HepG2 (cell line): Measurements from ENCODE around the gene ACOX3. TPM values are rescaled to one million over a fixed set of nuclear protein-coding genes. Genes with fewer than 3 reads are reported as not detected.
A peak's percentile ranks its signal among the peaks of the same experiment; 100 is the strongest.

Experiments used
- CHD4 ChIP-seq: fragments of 200-600 bp; sonication (generic); IDR thresholded peaks from 2 replicates; pipeline ENCODE4 v1.7.0; 2017; ENCODE audit warnings: mild to moderate bottlenecking, low read length, borderline replicate concordance
- KLF11 ChIP-seq: IDR thresholded peaks from 2 replicates; pipeline ENCODE4 v1.6.1; 2016; ENCODE audit warnings: missing compliant biosample characterization
- PLRG1 ChIP-seq: fragments of 450-650 bp; conservative IDR thresholded peaks from 2 replicates; pipeline ENCODE4 v1.6.1; 2016
- TARDBP ChIP-seq: sonication (generic); formaldehyde crosslinking; IDR thresholded peaks from 2 replicates; pipeline ENCODE4 v1.8.0; 2022; ENCODE audit warnings: mild to moderate bottlenecking, missing genetic modification reagents
- polyA plus RNA-seq, 8 experiments: library from polyadenylated mRNA; depleted of rRNA in 3 of 8; stranded (reverse) in 7 of 8; unstranded in 1 of 8; fragments of >200 nt; fragmentation: Illumina TruSeq in 4 of 8; extraction: Trizol in 4 of 8; gene quantifications; 2 replicates each; pipeline versions ENCODE4 v1.2.1 to v1.2.3, GENCODE V29; 2011 to 2016; ENCODE audit warnings: low read depth in 4 of 8, missing spikeins in 1 of 8, mixed read lengths in 1 of 8; ENCODE audit not compliant: insufficient read depth in 1 of 8
- total RNA-seq, 5 experiments: library from RNA; depleted of rRNA; stranded (reverse); fragments of >200 nt; fragmentation: Illumina TruSeq; extraction: Trizol; gene quantifications; 2 replicates each; pipeline ENCODE4 v1.2.3, GENCODE V29; 2016; ENCODE audit warnings: low read depth in 1 of 5
- TF ChIP-seq, protein P1 (sequence below): fragments of 450-650 bp; IDR thresholded peaks from 2 replicates; pipeline ENCODE4 v1.6.1; 2017
- TF ChIP-seq, protein P2 (sequence below), 2 experiments: fragments of 450-650 bp in 1 of 2; sonication (generic) in 1 of 2; formaldehyde crosslinking in 1 of 2; IDR thresholded peaks; 2 replicates each; pipeline versions ENCODE4 v1.6.1 to v1.8.0; 2016 to 2022; ENCODE audit warnings: antibody characterized with exemption in 1 of 2, mild to moderate bottlenecking in 1 of 2, missing genetic modification reagents in 1 of 2
- TF ChIP-seq, protein P3 (sequence below): sonication (generic); formaldehyde crosslinking; IDR thresholded peaks from 2 replicates; pipeline ENCODE4 v1.9.0; 2021; ENCODE audit warnings: missing genetic modification reagents, borderline replicate concordance
- TF ChIP-seq, protein P4 (sequence below): sonication (generic); formaldehyde crosslinking; IDR thresholded peaks from 2 replicates; pipeline ENCODE4 v1.5.0; 2020; ENCODE audit warnings: mild to moderate bottlenecking, missing genetic modification reagents
- TF ChIP-seq, protein P5 (sequence below), 2 experiments: sonication (generic) in 1 of 2; formaldehyde crosslinking in 1 of 2; IDR thresholded peaks; 2 replicates each; pipeline versions ENCODE4 v1.4.0 to v1.6.1; 2018 to 2020; ENCODE audit warnings: missing genetic modification reagents in 2 of 2, borderline replicate concordance in 1 of 2, low read depth in 1 of 2, mild to moderate bottlenecking in 1 of 2, missing biosample characterization in 1 of 2

The ACOX3 gene
- total and polyA plus RNA-seq, 2 of the 13 experiments (the other 11 are each of a cell fraction or from before 2014, with no cell fraction given), result 4.2 to 17.8 TPM

DNA sequence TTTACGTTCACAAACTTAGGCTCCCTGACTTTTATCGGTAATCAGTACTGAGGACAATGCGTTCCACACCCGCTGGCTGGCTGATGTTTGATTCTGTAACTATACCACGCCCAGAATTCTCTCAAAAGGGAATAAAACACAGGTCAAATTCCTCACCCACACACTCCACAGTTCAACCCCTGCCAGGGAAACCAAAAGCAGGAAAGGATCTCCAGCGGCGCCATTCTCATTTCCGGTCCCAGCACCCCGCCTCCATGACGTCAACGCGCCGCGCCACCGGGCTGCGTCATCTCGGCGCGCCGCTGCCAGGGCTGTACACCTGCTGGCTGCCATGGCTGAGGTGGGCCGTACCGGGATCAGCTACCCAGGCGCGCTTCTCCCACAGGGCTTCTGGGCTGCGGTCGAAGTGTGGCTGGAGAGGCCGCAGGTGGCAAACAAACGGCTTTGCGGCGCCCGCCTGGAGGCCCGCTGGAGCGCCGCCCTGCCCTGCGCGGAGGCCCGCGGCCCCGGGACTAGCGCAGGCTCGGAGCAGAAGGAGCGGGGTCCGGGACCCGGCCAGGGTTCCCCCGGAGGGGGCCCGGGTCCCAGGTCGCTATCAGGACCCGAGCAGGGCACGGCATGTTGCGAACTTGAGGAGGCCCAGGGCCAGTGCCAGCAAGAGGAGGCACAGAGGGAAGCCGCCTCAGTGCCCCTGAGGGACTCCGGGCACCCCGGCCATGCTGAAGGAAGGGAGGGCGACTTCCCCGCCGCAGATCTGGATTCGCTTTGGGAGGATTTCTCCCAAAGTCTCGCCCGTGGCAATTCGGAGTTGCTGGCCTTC, at the start of gene ACOX3, which contains the start of gene TRMT44 (continued):
- TF ChIP-seq, protein P1, sequence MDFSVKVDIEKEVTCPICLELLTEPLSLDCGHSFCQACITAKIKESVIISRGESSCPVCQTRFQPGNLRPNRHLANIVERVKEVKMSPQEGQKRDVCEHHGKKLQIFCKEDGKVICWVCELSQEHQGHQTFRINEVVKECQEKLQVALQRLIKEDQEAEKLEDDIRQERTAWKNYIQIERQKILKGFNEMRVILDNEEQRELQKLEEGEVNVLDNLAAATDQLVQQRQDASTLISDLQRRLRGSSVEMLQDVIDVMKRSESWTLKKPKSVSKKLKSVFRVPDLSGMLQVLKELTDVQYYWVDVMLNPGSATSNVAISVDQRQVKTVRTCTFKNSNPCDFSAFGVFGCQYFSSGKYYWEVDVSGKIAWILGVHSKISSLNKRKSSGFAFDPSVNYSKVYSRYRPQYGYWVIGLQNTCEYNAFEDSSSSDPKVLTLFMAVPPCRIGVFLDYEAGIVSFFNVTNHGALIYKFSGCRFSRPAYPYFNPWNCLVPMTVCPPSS, result no peak
- no peak for TF ChIP-seq TARDBP (CRISPR knock-in tag)
- TF ChIP-seq, protein P2, sequence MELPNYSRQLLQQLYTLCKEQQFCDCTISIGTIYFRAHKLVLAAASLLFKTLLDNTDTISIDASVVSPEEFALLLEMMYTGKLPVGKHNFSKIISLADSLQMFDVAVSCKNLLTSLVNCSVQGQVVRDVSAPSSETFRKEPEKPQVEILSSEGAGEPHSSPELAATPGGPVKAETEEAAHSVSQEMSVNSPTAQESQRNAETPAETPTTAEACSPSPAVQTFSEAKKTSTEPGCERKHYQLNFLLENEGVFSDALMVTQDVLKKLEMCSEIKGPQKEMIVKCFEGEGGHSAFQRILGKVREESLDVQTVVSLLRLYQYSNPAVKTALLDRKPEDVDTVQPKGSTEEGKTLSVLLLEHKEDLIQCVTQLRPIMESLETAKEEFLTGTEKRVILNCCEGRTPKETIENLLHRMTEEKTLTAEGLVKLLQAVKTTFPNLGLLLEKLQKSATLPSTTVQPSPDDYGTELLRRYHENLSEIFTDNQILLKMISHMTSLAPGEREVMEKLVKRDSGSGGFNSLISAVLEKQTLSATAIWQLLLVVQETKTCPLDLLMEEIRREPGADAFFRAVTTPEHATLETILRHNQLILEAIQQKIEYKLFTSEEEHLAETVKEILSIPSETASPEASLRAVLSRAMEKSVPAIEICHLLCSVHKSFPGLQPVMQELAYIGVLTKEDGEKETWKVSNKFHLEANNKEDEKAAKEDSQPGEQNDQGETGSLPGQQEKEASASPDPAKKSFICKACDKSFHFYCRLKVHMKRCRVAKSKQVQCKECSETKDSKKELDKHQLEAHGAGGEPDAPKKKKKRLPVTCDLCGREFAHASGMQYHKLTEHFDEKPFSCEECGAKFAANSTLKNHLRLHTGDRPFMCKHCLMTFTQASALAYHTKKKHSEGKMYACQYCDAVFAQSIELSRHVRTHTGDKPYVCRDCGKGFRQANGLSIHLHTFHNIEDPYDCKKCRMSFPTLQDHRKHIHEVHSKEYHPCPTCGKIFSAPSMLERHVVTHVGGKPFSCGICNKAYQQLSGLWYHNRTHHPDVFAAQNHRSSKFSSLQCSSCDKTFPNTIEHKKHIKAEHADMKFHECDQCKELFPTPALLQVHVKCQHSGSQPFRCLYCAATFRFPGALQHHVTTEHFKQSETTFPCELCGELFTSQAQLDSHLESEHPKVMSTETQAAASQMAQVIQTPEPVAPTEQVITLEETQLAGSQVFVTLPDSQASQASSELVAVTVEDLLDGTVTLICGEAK (IDR thresholded peaks at IDR 0.05), result peak; percentile 31; the same call in 1 of the 2 replicates
- TF ChIP-seq, protein P2 (CRISPR knock-in tag; IDR thresholded peaks at IDR 0.05), result no peak
- TF ChIP-seq PLRG1, result no peak
- TF ChIP-seq, protein P3, sequence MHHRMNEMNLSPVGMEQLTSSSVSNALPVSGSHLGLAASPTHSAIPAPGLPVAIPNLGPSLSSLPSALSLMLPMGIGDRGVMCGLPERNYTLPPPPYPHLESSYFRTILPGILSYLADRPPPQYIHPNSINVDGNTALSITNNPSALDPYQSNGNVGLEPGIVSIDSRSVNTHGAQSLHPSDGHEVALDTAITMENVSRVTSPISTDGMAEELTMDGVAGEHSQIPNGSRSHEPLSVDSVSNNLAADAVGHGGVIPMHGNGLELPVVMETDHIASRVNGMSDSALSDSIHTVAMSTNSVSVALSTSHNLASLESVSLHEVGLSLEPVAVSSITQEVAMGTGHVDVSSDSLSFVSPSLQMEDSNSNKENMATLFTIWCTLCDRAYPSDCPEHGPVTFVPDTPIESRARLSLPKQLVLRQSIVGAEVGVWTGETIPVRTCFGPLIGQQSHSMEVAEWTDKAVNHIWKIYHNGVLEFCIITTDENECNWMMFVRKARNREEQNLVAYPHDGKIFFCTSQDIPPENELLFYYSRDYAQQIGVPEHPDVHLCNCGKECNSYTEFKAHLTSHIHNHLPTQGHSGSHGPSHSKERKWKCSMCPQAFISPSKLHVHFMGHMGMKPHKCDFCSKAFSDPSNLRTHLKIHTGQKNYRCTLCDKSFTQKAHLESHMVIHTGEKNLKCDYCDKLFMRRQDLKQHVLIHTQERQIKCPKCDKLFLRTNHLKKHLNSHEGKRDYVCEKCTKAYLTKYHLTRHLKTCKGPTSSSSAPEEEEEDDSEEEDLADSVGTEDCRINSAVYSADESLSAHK (CRISPR knock-in tag), result no peak
- no peak for TF ChIP-seq CHD4
- TF ChIP-seq, protein P4, sequence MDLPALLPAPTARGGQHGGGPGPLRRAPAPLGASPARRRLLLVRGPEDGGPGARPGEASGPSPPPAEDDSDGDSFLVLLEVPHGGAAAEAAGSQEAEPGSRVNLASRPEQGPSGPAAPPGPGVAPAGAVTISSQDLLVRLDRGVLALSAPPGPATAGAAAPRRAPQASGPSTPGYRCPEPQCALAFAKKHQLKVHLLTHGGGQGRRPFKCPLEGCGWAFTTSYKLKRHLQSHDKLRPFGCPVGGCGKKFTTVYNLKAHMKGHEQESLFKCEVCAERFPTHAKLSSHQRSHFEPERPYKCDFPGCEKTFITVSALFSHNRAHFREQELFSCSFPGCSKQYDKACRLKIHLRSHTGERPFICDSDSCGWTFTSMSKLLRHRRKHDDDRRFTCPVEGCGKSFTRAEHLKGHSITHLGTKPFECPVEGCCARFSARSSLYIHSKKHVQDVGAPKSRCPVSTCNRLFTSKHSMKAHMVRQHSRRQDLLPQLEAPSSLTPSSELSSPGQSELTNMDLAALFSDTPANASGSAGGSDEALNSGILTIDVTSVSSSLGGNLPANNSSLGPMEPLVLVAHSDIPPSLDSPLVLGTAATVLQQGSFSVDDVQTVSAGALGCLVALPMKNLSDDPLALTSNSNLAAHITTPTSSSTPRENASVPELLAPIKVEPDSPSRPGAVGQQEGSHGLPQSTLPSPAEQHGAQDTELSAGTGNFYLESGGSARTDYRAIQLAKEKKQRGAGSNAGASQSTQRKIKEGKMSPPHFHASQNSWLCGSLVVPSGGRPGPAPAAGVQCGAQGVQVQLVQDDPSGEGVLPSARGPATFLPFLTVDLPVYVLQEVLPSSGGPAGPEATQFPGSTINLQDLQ (CRISPR knock-in tag), result no peak
- TF ChIP-seq, protein P5, sequence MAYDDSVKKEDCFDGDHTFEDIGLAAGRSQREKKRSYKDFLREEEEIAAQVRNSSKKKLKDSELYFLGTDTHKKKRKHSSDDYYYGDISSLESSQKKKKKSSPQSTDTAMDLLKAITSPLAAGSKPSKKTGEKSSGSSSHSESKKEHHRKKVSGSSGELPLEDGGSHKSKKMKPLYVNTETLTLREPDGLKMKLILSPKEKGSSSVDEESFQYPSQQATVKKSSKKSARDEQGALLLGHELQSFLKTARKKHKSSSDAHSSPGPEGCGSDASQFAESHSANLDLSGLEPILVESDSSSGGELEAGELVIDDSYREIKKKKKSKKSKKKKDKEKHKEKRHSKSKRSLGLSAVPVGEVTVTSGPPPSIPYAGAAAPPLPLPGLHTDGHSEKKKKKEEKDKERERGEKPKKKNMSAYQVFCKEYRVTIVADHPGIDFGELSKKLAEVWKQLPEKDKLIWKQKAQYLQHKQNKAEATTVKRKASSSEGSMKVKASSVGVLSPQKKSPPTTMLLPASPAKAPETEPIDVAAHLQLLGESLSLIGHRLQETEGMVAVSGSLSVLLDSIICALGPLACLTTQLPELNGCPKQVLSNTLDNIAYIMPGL (CRISPR knock-in tag; IDR thresholded peaks at IDR 0.05; ENCODE audit: borderline replicate concordance in 1 of 2, low read depth in 1 of 2), result peak; percentile 76 to 83; a peak in 3 of 4 replicates
- TF ChIP-seq KLF11 (CRISPR knock-in tag), result no peak
